ENCODE results near the gene EXOC3.
"Not testable (repeated sequence)": the region's sequence is repeated elsewhere in the genome, so short reads cannot be mapped to it uniquely, and the experiment has no call there.

The EXOC3 gene

GRCh38 chr5:407801-408268 is 35.1 kb upstream of the EXOC3 start:
- DNase-seq = no peak

- no peak for DNase-seq
Observed at GRCh38 chr5:410911-411517, 32.0 kb upstream of the EXOC3 start.

- no peak for DNase-seq
Observed at GRCh38 chr5:411728-412127, 31.2 kb upstream of the EXOC3 start.

GRCh38 chr5:414991-415927 is 27.7 kb upstream of the EXOC3 start:
- not testable (repeated sequence) for DNase-seq

GRCh38 chr5:415928-416635 is 26.9 kb upstream of the EXOC3 start:
- no peak for DNase-seq

GRCh38 chr5:416636-416960 is 26.4 kb upstream of the EXOC3 start:
- DNase-seq = no peak

GRCh38 chr5:417301-418161 is 25.4 kb upstream of the EXOC3 start:
- DNase-seq = no peak

GRCh38 chr5:418162-419121 is 24.5 kb upstream of the EXOC3 start:
- no peak for DNase-seq

GRCh38 chr5:419970-420369 is 23.0 kb upstream of the EXOC3 start:
- no peak for DNase-seq

- no peak for DNase-seq
Observed at GRCh38 chr5:420632-421286, 22.2 kb upstream of the EXOC3 start.

GRCh38 chr5:421287-421880 is 21.6 kb upstream of the EXOC3 start:
- DNase-seq = no peak

GRCh38 chr5:421901-422300 is 21.1 kb upstream of the EXOC3 start:
- no peak for DNase-seq

- no peak for DNase-seq
Observed at GRCh38 chr5:422323-423232, 20.4 kb upstream of the EXOC3 start.

GRCh38 chr5:423233-423565 is 19.8 kb upstream of the EXOC3 start:
- DNase-seq = no peak

GRCh38 chr5:423626-424261 is 19.2 kb upstream of the EXOC3 start:
- no peak for DNase-seq

- DNase-seq = no peak
Observed at GRCh38 chr5:424301-425110, 18.5 kb upstream of the EXOC3 start.

GRCh38 chr5:425714-426113 is 17.3 kb upstream of the EXOC3 start:
- DNase-seq = no peak

- no peak for DNase-seq
Observed at GRCh38 chr5:426392-426976, 16.5 kb upstream of the EXOC3 start.
